GM18499 (cell line): ENCODE data around the gene OR2Y1.
"Not testable (repeated sequence)": the region's sequence is repeated elsewhere in the genome, so short reads cannot be mapped to it uniquely, and the experiment has no call there.

Experiments used
- ATAC-seq: cut with Tn5 transposase; IDR thresholded peaks from one replicate; pipeline ENCODE4 v1.9.1; 2021; ENCODE audit warnings: moderate number of reproducible peaks; ENCODE audit not compliant: insufficient read depth, unreplicated experiment

Gene OR2Y1

DNA sequence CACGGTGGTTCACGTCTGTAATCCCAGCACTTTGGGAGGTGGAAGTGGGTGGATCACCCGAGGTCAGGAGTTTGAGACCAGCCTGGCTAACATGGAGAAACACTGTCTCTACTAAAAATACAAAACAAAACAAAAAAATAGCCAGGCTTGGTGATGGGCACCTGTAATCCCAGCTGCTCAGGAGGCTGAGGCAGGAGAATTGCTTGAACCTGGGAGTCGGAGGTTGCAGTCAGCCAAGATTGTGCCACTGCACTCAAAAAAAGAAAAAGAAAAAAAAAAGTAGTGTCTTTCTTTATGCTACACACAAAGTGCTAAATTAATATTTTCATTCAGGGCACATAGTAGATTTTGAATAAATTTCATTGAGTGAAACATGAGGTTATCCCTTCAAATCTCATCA, 1.1 kb upstream of the OR2Y1 start:
- ATAC-seq: not testable (repeated sequence)

DNA sequence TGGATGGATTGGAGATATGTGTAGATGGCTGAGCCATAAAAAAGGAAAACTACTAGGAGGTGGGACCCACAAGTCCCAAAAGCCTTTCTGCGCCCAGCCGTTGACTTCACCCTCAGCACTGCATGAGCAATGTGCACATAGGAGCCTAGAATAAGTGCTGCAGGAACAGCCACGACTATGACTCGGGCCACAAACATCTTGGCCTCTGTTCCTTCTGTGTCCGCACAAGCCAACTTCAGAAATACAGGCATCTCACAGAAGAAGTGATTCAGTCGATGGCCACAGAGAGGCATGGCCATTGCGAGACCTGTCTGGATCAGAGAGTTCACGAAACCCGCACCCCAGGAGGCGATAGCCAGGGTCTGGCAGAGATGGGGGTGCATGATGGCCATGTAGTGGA, 587 bp downstream of the OR2Y1 start:
- no peak for ATAC-seq

DNA sequence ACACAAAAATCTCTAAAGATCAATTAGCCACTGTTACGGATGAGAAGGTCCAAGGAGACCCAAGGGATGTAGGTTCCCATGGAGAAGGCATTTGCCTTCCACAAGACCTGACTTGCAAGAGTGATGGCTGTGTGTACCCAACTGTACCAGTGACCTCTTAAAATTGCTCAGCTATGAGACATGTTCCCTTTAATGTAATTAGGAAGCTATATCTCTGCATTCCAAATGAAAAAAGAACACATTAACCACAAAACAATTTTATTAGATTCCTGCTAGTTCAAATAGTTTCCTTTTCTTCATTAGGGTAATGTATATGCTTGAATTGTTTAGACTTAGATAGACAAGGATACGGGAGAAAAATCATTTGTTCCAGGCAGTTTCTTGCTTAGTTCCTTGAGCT, 3.3 kb downstream of the OR2Y1 start:
- no peak for ATAC-seq

DNA sequence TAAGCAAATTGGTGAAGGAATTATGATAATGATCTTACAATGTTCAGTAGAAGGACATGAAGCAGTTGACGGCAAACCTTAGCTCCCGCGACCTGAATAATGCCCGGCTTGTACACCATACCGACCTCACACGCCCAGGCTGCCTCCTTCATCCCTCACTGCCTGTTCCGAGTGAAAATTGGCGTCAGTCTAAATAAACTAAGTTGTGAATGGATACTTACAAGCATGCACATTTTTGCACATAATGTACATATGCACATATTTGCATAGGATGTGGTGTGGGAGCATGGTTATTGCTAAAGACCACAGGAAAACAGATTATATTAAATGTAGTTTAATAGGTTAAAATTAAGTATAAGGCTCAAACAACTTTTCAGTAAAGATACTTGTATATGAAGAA, 14.9 kb downstream of the OR2Y1 start:
- no peak for ATAC-seq

DNA sequence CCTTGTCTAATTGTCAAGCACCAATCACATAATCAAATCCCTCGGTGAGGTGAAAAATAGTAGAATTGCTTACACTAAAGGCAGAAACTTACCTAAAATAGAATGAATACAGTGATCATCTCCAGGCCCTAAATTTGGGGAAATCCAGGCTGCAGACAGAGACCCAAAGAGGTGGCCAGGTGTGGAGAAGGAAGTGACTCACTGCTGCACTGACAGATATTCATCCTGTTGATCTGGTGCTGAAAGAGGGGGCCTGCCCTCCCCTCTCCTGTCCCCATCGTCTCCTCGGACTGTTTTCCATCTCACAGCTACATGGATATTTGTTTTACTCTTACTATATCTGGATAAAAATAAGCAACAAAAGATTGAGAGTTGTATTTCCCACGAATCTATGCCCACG, 15.9 kb downstream of the OR2Y1 start:
- no peak for ATAC-seq

DNA sequence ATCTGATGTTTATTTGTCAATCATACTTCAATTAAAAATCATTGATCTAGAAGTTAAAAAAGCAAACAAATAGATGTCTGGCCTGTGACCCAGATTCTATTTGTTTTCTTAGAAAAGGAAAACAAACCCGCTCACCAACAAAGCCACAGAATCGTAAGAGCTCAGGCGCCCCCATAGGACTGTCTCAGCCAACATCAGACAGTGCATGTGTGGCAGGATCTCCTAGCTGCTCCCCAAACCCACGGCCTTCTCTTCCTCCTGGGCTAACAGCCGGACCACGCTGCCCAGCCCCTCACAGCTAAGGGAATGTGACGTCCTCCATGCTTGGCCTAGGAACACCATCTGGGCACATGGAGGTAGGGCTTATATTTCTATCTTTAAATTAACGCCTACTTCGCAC, 19.4 kb downstream of the OR2Y1 start:
- no peak for ATAC-seq

DNA sequence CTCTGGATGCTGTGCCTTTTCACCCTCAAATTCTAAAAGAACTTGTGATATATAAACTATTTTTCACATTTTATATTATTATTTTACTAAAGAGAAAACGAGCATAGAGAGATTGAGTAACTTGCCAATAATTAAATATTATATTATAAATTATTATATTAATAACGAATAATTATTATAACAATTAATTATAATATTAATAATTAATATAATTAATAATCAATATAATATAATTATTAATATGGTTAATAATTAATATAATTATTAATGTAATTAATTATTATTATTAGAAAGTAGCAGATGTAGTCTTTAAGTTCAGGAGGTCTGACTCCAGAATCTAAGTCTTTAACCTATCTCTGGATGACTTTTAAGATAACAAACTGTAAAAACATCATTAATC, 20.1 kb downstream of the OR2Y1 start:
- ATAC-seq: no peak

DNA sequence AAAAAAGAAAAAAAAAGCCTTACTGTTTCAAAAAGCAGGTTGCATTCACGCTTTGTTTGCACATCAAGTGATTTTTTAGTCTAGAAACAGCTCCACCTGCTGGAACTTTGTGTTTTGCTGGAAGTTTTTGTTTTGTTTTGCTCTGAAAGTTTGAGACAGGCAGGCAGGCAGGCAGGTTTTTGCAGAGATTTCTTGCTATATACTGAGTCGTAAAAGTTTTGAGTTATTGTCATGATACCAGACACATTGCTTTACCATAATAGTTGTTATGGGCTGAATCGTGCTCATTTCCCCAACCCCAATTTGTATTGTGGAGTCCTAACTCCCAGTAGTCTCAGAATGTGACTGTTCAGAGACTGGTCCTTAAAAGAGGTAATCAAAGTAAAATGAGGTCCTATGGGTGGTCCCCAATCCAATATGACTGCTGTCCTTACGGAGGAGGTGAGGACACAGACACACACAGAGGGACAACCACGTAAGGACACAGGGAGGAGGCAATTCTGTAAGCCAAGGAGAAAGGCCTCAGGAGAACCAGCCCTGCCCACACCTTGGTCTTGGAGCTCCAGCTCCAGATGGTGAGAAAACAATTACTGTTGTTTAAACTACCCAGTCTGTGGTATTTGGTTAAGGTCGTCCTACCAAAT, 20.9 kb downstream of the OR2Y1 start:
- ATAC-seq: no peak

DNA sequence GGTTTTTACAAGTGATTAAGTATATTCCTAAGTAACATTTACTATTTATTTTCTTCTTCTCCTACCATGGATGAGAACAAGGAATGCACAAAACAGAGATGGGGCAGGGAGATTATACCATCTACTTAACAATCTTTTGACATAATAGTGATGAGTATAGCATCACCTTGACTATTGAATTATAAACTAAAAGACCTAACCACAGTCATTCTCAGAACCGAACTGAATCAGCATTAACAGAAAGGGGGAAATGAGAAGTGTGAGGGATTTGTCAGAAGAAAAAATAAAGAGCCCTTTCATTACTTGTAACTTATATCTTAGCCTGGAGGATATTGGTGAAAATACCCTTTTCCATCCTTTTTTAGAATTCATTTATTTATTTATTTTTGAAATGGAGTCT, 21.9 kb downstream of the OR2Y1 start:
- no peak for ATAC-seq

DNA sequence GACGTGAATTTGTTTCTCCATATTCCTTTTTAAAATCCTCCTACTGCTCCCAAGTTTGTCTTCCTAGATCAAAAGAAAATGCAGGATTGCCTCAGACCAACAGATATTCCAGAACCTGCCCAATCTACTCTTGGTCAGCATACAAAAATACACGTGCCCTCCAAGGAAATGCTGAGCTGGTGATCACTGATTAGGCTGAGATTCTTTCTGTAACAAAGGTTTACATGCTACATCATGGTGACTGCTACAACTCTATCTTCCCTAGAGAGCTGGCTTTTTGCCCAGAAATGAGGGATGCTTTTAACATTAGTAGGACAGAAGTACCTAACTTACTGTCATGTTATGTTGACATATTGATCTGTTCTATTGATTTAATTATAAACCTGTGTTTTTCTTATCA, 35.5 kb downstream of the OR2Y1 start:
- ATAC-seq: no peak

DNA sequence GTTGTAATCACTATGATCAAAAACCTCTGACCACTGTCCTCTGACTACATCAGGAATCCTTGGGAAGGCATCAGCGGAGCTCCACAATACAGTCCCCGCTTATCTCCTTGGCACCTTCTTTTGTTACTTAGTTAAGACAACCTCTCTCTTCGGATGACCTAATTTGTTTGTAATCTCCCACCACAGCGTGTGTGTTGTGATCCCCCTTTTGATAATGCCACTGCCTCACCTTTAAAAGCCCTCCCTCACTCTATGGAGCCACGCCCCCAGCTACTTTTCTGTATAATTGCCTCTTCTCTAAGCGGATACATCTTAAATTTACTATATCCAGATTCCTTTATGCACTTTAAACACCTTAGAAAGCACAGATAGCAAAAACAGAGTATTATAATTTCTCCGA, 35.9 kb downstream of the OR2Y1 start:
- no peak for ATAC-seq

DNA sequence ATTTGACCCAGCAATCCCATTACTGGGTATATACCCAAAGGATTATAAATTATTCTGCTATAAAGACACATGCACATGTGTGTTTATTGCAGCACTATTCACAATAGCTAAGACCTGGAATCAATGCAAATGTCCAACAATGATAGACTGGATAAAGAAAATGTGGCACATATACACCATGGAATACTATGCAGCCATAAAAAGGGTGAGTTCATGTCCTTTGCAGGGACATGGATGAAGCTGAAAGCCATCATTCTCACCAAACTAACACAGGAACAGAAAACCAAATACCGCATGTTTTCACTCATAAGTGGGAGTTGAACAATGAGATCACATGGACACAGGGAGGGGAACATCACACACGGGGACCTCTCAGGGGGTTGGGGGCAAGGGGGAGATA, 36.5 kb downstream of the OR2Y1 start:
- ATAC-seq: not testable (repeated sequence)

DNA sequence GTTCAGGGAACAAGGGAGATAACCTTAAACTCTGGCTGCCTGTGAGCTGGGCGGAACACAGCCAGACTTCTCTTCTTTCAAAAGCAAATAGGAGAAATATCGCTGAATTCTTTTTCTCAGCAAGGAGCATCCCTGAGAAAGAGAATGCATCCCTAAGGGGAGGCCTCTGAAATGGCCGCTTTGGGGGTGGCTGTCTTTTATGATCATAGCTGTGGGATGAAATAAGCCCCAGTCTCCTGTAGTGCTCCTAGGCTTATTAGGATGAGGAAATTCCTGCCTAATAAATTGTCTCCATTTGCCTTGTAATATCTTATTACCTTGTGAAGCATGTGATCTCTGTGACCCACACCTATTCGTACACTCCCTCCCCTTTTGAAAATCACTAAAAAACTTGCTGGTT, 39.4 kb downstream of the OR2Y1 start:
- ATAC-seq: not testable (repeated sequence)

DNA sequence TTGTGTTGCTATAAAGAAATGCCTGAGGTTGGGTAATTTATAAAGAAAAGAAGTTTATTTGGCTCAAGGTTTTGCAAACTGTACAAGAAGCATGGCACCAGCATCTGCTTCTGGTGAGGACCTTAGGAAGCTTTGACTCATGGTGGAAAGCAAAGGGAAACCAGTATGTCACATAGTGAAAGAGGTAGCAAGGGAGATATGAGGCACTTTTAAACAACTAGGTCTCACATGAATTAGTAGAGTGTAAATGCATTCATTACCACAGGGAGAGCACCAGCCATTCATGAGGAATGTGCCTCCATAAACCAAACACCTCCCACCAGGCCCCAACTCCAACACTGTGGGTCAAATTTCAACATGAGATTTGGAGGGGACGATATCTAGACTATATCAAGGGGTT, 40.8 kb downstream of the OR2Y1 start:
- no peak for ATAC-seq

DNA sequence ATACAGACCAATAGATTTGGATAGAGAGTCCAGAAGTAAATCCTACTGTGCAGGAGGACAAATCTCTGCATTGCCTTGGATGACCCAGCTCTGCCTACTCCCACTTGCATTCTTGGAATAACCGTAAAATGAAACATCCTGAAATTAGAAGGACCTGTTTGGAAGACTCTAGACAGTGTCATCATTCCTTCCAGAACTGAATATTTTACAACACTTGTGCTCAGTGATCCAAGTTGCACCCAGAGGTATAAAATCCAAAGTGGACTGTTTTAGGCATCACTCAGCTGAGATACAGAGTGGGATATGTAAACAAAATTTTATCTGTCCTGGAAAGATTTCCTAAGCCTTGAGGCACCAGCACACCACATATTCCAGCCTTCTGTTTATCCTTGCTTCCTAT, 43.7 kb downstream of the OR2Y1 start:
- ATAC-seq: no peak

DNA sequence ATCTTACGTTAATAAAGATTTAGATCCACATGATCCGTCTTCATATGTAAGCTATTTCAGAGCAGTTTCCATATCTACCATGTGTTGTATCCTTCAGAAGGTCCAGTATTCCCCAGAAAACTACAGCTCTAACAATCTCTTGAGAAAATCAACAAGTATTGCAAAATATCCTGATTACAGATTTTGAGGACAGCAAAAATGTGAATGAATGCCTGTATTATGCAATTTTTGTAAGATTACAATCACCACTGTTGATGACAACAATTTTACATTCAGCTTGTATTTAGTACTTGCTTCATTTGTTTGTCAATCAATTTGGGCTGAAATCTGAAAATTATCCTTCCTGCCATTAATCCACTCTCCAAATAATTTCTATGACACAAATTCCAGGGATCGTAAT, 47.4 kb downstream of the OR2Y1 start:
- ATAC-seq: no peak

DNA sequence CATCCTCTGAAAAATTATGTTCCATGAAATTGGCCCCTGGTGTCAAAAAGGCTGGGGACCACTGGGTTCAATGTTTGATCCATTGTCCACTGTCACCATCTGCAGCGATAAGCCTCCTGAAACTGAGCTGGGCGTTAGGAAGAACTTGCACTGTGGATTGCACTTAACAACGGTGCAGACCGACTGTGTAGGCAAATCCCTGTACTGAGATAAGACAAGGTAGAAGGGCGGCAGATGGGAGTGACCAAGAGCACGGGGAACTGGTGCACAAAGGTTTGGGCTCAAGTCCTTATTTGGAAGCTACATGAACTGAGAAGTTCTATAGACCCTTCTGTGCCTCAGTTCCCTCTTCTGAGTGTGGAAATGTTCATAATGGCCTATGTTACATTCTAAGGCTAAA, 48.8 kb downstream of the OR2Y1 start:
- ATAC-seq: no peak

DNA sequence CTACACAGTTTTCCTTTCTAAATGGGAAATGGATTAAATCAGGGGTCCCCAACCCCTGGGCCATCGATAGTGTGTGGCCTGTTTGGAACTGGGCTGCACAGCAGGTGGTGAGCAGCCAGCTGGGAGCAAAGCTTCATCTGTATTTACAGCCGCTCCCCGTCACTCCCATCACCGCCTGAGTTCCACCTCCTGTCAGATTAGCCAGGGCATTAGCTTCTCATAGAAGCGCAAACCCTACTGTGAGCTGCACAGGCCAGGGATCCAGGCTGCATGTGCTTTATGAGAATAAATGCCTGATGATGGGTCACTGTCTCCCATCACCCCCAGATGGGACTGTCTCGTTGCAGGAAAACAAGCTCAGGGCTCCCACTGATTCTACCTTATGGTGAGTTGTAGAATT, 49.3 kb downstream of the OR2Y1 start:
- no peak for ATAC-seq

DNA sequence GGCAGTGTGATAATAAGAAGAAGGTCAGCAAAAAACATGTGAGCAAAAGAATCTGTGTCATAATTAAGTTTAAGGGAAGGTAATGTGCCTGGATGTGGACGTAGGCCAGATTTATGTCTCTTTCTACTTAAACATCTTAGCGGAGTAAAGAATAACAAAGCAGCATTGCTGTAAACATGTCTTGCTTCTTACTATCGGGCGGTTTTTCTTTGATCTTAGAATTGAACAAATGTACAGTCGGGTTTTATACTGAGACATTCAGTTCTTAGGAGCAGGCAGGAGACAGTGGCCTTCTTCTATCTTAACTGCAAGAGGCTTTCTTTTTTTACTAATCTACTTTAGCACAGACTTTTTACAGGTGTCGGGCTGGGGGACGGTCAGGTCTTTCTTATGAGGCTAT, 50.1 kb downstream of the OR2Y1 start:
- ATAC-seq: no peak
